GM23338 (cell line): ENCODE data around the gene KCNC2.

ENCODE experiments used
- EZH2 ChIP-seq: fragments of 200-600 bp; sonication (generic); IDR thresholded peaks from one replicate; pipeline ENCODE4 v1.8.0; 2017; ENCODE audit warnings: antibody characterized with exemption, mild to moderate bottlenecking, low read depth; ENCODE audit not compliant: unreplicated experiment
- TF ChIP-seq, protein P1 (sequence below), 2 experiments: fragments of 200-600 bp in 1 of 2; sonication (generic) in 1 of 2; conservative IDR thresholded peaks; 2 replicates each; pipeline versions ENCODE4 v1.5.1 to v1.6.1; 2016 to 2017; ENCODE audit warnings: antibody characterized with exemption in 2 of 2, low read depth in 2 of 2, mild to moderate bottlenecking in 2 of 2, moderate library complexity in 1 of 2
- TF ChIP-seq, protein P2 (sequence below): IDR thresholded peaks from one replicate; pipeline ENCODE4 v1.6.1; 2018; ENCODE audit warnings: antibody characterized with exemption; ENCODE audit not compliant: unreplicated experiment

- TF ChIP-seq, protein P1, sequence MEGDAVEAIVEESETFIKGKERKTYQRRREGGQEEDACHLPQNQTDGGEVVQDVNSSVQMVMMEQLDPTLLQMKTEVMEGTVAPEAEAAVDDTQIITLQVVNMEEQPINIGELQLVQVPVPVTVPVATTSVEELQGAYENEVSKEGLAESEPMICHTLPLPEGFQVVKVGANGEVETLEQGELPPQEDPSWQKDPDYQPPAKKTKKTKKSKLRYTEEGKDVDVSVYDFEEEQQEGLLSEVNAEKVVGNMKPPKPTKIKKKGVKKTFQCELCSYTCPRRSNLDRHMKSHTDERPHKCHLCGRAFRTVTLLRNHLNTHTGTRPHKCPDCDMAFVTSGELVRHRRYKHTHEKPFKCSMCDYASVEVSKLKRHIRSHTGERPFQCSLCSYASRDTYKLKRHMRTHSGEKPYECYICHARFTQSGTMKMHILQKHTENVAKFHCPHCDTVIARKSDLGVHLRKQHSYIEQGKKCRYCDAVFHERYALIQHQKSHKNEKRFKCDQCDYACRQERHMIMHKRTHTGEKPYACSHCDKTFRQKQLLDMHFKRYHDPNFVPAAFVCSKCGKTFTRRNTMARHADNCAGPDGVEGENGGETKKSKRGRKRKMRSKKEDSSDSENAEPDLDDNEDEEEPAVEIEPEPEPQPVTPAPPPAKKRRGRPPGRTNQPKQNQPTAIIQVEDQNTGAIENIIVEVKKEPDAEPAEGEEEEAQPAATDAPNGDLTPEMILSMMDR (conservative IDR thresholded peaks at IDR 0.05; ENCODE audit: low read depth in 2 of 2) = no peak
- TF ChIP-seq, protein P2, sequence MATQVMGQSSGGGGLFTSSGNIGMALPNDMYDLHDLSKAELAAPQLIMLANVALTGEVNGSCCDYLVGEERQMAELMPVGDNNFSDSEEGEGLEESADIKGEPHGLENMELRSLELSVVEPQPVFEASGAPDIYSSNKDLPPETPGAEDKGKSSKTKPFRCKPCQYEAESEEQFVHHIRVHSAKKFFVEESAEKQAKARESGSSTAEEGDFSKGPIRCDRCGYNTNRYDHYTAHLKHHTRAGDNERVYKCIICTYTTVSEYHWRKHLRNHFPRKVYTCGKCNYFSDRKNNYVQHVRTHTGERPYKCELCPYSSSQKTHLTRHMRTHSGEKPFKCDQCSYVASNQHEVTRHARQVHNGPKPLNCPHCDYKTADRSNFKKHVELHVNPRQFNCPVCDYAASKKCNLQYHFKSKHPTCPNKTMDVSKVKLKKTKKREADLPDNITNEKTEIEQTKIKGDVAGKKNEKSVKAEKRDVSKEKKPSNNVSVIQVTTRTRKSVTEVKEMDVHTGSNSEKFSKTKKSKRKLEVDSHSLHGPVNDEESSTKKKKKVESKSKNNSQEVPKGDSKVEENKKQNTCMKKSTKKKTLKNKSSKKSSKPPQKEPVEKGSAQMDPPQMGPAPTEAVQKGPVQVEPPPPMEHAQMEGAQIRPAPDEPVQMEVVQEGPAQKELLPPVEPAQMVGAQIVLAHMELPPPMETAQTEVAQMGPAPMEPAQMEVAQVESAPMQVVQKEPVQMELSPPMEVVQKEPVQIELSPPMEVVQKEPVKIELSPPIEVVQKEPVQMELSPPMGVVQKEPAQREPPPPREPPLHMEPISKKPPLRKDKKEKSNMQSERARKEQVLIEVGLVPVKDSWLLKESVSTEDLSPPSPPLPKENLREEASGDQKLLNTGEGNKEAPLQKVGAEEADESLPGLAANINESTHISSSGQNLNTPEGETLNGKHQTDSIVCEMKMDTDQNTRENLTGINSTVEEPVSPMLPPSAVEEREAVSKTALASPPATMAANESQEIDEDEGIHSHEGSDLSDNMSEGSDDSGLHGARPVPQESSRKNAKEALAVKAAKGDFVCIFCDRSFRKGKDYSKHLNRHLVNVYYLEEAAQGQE = no peak
- TF ChIP-seq EZH2 = no peak
Measured at GRCh38 chr12:75116646-75117198, 92.9 kb downstream of the KCNC2 start.
